ENCODE results near the gene COL13A1. TPM values are rescaled to one million over a fixed set of nuclear protein-coding genes. Genes with fewer than 3 reads are reported as not detected.
A peak's percentile ranks its signal among the peaks of the same experiment; 100 is the strongest.

Gene COL13A1
- total and polyA plus RNA-seq, 2 of the 8 experiments (the other 6 are each of a cell fraction or from before 2014, with no cell fraction given) = 2.6 to 5.2 TPM

DNA sequence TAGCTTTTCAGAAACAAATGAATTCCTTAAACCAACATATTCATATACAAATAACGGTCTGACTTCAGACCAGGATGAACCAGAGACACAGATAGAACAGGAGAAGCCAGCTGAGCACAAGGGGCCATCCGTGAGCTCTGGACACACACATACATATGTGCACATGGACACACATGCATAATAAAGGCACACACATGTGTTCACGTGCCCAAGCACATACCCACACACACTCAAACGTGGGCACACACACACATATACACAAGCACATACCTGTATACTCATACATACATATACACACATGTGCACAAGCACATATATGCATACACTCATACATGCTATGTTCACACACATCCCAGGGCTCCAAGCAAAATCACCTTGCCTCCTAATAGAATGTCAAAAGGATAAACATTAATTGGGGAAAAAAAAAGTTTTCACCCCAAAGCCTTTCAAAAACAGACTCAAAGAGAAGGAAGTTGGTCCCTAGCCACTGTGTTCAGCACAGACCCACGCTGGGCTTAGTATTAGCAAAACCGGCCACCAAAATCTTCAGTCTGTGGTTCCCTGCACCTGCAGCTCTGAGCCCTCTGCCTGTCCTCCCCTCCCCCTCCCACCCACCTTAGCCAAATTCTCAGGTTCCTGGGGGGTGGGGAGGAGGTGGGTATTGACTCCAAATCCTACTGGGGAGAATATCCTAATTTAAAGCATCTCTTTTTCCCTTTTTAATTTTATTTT lies 150.5 kb downstream of the COL13A1 start:
- TF ChIP-seq KDM1A (IDR thresholded peaks at IDR 0.05; ENCODE audit: borderline replicate concordance, low read length) (no peak), SIRT6 (IDR thresholded peaks at IDR 0.05; ENCODE audit: low read length) (no peak), CREB1 (IDR thresholded peaks at IDR 0.05) (no peak), POU5F1 (IDR thresholded peaks at IDR 0.05; ENCODE audit: low read depth, low read length) (no peak)
- peak overlapping the region; percentile 46 for H4K91ac ChIP-seq (replicated peaks; ENCODE audit: insufficient read length, low read length)
- H3K27me3 ChIP-seq (replicated peaks in 1 of 4; ENCODE audit: control insufficient read depth in 3 of 4, extremely low read depth in 1 of 4, insufficient read depth in 3 of 4, low read length in 3 of 4) = peaks cover 0 to 9% (median 4%) of the 10 kb centered on the region in 4 experiments; a peak in 3 of 7 replicates
- no peak for FAIRE-seq
- H3K14ac ChIP-seq (ENCODE audit: insufficient read length) = no peak overlapping the region
- H3K36me3 ChIP-seq (ENCODE audit: control insufficient read depth in 2 of 4, insufficient read depth in 4 of 4, low read length in 3 of 4) = no peaks in the 10 kb centered on the region
- H4K20me1 ChIP-seq (replicated peaks in 1 of 2; ENCODE audit: control insufficient read depth in 1 of 2, insufficient read depth in 2 of 2, low read length in 2 of 2) = peaks cover 0 to 2% of the 10 kb centered on the region in 2 experiments
- no peaks in the 10 kb centered on the region for H3K9me3 ChIP-seq (ENCODE audit: insufficient read depth in 2 of 2, low read depth in 1 of 2, low read length in 1 of 2)
- H3K79me2 ChIP-seq (ENCODE audit: control insufficient read depth in 1 of 2, insufficient read depth in 2 of 2, low read length in 2 of 2) = no peaks in the 10 kb centered on the region
- no peak overlapping the region for H4K8ac ChIP-seq (ENCODE audit: extremely low read depth, insufficient read depth, low read length)
- no peak overlapping the region for H2BK5ac ChIP-seq (ENCODE audit: low read depth, low read length)
- H2BK15ac ChIP-seq (ENCODE audit: low read length) = peak overlapping the region; percentile 46; the same call in 1 of the 2 replicates
- no peak overlapping the region for H3K27ac ChIP-seq (ENCODE audit: low read depth, low read length)
- no peak overlapping the region for H2BK12ac ChIP-seq (ENCODE audit: low read depth, low read length)
- CTCF ChIA-PET (ENCODE audit: partially characterized antibody) = interaction anchor here (0.6 to 3.2 kb wide), 9 partner anchors 8 to 312 kb away, joined by 3 to 17 read pairs (median 3); no protein-coding TSS in a partner anchor
- H3K79me1 ChIP-seq (ENCODE audit: low read depth, low read length) = no peaks in the 10 kb centered on the region; the same call in 1 of the 2 replicates
- H3K4me2 ChIP-seq (ENCODE audit: insufficient read depth in 1 of 2, low read depth in 2 of 2, low read length in 2 of 2) = peak overlapping the region; percentile 1 to 35
- no peak overlapping the region for H4K5ac ChIP-seq (ENCODE audit: insufficient read length, low read depth, low read length)
- POLR2A ChIA-PET (ENCODE audit: partially characterized antibody) = no interaction called here
- H3K4me3 ChIP-seq (ENCODE audit: extremely low read depth in 1 of 4, insufficient read depth in 2 of 4, low read depth in 3 of 4, low read length in 4 of 4) = peak overlapping the region in 1 of 4 experiments; percentile 6; a peak in 1 of 8 replicates
- no peak for DNase-seq (ENCODE audit: low read depth in 1 of 2, low spot score in 2 of 2)
- peak overlapping the region; percentile 56; the same call in 1 of the 2 replicates for H2AK5ac ChIP-seq (ENCODE audit: low read depth, low read length)
- H3K23me2 ChIP-seq (ENCODE audit: low read depth, low read length) = peaks cover 3% of the 10 kb centered on the region; the same call in 1 of the 2 replicates
- 50% methylated on average over 6 of the region's 6 CpGs; no CpG with 5 or more reads in 1 of the 2 experiments for WGBS, 2 experiments (ENCODE audit: extremely low coverage in 1 of 2, insufficient coverage in 1 of 2, insufficient read length in 1 of 2, insufficient replicate concordance in 2 of 2, low coverage in 1 of 2, low lambda C conversion rate in 2 of 2, missing lambda C conversion rate in 1 of 2)
- peaks cover 8 to 12% (median 10%) of the 10 kb centered on the region in 4 experiments; a peak in 6 of 7 replicates for H3K4me1 ChIP-seq (replicated peaks in 1 of 4; ENCODE audit: control insufficient read depth in 3 of 4, insufficient read depth in 4 of 4, low read length in 3 of 4)
- H2AFZ ChIP-seq (ENCODE audit: low read length) = no peak overlapping the region
- H3K56ac ChIP-seq (replicated peaks; ENCODE audit: insufficient read length, low read depth, low read length) = no peak overlapping the region
- no peak overlapping the region for H3K23ac ChIP-seq (ENCODE audit: insufficient read length)
- H2BK120ac ChIP-seq (replicated peaks; ENCODE audit: low read depth, low read length) = peak overlapping the region; percentile 73
- H2BK20ac ChIP-seq (ENCODE audit: low read length) = no peak overlapping the region
- no peak overlapping the region; a peak in 1 of 7 replicates for H3K9ac ChIP-seq (replicated peaks in 1 of 4; ENCODE audit: extremely low read depth in 1 of 4, low read depth in 3 of 4, low read length in 3 of 4)
- H3K18ac ChIP-seq (ENCODE audit: extremely low read depth, low read length) = peak overlapping the region; percentile 38; the same call in 1 of the 2 replicates
- H3K4ac ChIP-seq (replicated peaks; ENCODE audit: insufficient read length, low read depth, low read length) = no peak overlapping the region

All from H1 (cell line).